Hindlimb muscle (tissue), 1 donor: Measurements from ENCODE around the gene NECAP2. TPM values are rescaled to one million over a fixed set of nuclear protein-coding genes. Genes with fewer than 3 reads are reported as not detected.
"Not testable (repeated sequence)": the region's sequence is repeated elsewhere in the genome, so short reads cannot be mapped to it uniquely, and the experiment has no call there.

Experiments
- DNase-seq: peaks from one replicate; pipeline ENCODE4 v3.0.0-alpha.2; 2013
- polyA plus RNA-seq: library from polyadenylated mRNA; unstranded; fragments of 120-200 nt; gene quantifications from one replicate; pipeline ENCODE4 v1.2.1, GENCODE V29; 2013; ENCODE audit not compliant: insufficient read length

The NECAP2 gene
- polyA plus RNA-seq, 1 donor, result 40.8 TPM

DNA sequence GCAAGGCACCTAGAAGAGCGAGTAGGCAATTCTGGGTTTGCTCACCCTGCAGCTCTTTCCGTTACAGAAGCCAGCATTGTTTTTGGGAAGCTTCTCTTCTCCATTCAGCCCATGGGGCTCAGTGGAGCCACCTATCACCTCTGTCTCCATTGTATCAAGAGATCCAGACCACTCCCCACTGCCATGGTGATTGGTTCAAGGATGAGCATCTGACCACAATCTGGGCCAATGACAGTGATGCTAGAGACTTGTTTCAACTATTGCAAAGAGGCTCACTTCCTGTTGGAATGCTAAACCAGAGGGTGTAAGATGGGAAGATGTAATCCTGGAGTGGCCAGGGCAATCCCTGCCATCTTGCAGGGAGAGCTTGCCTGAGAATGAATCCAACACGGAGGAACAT lies 9.9 kb upstream of the NECAP2 start:
- no peak for DNase-seq

DNA sequence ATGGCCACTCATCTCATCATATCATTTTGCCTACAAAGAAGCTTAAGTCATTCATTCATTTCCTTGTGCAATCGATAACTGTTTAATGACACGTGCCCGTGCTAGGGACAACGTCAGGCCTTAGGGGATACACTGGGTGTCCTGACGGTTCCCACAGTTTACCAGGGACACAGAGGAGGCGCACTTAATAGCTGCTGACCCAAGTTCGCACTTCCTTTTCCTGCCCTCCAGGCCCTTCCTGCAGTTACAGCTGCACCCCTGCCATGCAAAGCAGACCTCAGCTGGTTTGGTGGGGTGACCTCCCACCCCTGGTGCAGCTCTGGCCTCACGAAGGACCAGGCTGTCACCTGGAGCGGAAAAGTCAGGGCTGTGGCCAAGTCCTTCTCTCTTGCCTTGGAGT lies 7.5 kb upstream of the NECAP2 start:
- DNase-seq, result no peak

DNA sequence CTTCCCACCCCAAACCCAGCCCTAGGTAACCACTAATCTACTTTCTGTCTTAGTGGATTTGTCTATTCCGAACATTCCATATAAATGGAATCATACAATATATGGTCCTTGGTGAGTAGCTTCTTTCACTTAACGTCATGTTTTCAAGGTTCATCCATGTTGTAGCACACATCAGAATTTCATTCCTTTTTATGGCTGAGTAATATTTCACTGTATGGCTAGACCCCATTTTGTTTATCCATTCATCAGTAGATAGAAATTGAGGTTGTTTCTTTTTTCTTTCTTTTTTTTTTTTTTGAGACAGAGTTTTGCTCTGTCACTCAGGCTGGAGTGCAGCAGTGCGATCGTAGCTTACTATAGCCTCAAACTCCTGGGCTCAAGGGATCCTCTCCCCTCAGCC lies 6.5 kb upstream of the NECAP2 start:
- no peak for DNase-seq

DNA sequence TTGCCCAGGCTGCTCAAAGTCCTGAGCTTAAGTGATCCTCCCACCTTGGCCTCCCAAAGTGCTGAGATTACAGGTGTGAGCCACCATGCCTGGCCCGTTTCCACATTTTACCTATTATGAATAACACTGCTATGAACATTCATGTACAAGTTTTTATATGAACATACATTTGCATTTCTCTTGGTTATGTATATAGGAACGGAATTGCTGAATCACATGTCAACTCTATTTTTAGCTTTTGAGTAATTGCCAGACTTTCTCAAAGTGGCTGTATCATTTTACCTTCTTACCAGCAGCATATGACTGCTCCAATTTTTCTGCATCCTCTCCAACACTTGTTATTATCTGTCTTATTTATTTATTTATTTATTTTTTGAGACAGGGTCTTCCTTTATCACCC lies 6.0 kb upstream of the NECAP2 start:
- no peak for DNase-seq

DNA sequence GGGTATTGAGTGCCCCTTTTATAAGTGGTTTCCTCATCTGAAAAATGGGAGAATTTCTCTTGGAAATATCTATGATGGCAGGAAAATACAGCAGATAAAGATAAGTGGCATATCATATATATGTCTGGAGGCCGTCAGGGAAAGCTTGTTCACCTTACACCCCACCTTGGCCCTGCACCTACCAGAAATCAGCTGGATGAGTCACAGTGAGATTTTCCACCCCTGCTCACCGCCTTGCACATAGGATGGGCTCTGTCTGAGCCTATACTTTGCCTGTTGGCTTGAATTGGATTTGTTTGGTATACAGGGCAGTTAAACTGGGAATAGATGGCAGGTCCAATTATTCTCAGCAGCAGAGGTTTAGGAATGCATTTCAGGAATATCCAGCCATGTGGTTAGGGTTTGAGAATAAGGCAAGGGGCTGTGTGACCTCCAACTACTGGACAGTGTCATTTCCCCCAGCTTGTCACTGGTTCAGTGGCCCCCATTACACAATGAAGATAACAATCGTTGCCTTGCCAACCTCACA lies 3.5 kb upstream of the NECAP2 start, which contains the start of gene SPATA21:
Gene SPATA21 (minus strand): TSS at position 479 of the 529 bp plus-strand sequence. CDS start 6,053 bp downstream, outside the sequence.
- DNase-seq, result no peak

DNA sequence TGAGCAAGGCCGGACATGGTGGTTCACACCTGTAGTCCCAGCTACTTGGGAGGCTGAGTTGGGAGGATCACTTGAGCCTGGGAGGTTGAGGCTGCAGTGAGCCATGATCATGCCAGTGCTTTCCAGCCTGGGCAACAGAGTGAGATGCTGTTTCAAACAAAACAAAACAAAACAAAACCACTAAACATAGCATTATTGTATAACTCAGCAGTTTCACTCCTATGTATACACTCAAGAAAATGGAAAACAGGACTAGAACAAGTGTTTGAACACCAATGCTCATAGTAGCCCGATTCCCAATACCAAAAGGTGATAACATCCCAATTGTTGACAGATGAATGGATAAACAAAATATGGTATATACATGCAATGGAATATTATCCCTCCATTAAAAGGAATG lies 2.0 kb upstream of the NECAP2 start:
- no peak for DNase-seq

DNA sequence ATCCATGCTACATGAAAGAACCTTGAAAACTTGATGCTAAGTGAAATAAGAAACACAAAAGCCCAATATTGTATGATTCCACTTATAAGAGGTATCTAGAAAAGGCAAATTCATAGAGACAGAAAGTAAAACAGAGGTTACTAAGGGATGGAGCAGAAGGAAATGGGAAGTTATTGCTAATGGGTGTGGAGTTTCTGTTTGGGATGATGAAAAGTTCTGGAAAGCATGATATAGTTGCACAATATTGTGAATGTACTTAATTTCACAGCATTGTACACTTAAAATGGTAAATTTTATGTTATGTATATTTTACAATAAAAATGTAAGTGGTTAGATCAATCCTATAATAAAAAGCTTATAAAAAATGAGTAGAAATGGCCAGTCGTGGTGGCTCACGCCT lies 1.6 kb upstream of the NECAP2 start:
- no peak for DNase-seq

DNA sequence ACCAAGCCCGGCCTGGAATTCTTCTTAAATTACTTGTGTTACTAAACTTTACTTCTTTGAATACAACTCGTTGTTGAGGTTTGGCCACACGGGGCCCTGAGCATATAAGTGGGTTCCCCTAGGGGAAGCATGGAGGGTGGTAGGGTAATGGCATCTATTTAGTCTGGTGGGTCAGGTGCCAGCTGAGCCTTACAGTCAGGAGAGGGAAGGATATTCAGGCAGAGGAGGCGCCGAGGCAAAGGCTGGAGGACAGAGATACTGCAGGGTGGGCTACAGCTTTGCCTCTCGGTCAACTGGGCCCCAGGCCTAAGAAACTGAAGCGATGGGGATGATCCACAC lies 424 bp upstream of the NECAP2 start:
- DNase-seq, result no peak

DNA sequence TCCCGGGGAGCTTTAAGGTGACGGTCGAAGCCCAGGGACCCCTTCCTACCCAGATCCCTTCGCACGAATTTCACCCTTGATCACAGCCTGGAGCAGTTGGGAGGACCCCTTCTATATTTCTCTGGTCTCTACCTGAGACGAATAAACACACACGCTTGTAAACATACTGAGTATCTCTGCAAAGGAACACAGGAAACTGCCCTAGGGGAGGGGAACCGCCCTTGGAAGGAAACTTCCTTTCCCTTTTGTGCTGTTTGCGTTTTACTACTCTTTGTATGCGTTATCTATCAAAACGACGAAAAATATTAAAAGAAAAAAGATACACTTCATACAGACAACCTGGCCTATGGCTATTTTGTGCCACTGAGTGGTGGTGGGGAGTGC lies 750 bp downstream of the NECAP2 start:
- no peak for DNase-seq

DNA sequence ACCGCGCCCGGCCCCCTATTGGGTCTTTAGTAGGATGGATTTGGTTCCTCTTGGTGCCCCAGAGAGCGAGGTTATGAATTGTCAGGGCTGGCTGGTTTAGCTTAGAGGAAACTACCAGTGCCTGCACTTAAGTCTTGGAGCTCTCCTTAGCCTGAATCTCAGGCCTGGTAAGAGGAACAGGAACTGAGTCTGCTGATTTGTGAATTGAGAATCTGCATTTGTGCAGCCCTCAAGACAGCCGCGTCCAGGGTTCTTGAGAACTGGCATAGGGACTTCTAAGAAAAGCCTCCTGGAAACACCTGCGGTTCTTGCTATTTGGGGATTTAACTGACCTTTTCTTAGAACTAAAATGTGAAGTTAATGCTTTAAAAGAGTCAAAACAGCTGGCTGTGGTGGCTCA lies 1.7 kb downstream of the NECAP2 start:
- no peak for DNase-seq

DNA sequence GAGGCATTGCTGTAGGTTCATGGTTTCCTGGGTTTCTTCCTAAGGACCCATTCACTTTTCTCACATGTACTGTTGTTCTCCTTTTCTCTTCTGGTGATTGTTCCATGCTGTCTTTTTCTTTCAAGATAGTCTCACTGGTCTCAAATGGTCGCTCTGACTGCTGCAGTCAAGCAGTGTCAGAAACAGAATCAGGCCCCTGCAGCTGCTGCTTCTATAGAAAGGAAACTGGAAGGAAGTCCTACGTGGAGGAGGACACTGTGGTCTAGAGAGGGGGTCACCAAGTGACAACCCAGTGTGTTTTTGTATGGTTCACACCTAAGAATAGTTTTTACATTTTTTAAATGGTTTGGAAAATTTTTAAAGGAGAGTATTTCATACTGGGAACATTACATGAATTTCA lies 2.4 kb downstream of the NECAP2 start:
- no peak for DNase-seq

DNA sequence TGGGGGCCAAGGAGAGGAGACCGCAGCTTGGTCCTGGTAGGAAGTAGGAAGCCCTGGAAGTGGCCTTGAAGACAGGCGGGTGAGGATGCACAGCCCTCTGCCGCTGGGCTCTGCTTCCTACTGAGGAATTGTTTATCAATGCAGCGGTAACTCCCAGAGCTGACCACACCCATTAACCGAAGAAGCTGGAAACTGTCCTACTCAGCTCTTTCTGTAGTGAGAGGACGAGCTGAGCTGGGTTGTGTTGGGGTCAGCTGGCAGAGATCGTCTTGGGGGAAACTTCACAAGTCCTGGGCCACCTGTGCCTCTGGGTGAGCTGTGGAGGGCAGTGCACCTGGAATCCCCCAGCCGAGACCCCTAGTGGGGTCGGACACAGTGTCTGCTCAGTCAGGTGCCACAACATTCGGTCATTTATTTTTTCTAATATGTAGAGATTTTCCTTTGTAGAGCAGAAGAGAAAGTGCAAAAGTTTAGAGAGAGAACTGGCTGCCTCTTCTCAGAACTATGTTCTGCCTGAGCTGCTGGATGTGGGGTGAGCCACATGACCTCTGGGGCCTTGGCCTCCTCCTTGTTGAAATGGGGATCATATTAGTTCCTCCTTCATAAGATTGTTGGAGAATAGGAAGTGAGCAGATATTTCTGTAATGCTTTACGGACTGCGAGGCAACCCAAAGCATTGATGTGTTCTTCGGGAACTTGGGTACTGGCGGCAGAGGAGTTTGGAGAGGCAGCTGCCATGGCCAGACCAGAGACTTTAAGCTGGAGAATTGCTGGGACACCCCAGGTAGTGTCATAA lies 3.6 kb downstream of the NECAP2 start:
- no peak for DNase-seq

DNA sequence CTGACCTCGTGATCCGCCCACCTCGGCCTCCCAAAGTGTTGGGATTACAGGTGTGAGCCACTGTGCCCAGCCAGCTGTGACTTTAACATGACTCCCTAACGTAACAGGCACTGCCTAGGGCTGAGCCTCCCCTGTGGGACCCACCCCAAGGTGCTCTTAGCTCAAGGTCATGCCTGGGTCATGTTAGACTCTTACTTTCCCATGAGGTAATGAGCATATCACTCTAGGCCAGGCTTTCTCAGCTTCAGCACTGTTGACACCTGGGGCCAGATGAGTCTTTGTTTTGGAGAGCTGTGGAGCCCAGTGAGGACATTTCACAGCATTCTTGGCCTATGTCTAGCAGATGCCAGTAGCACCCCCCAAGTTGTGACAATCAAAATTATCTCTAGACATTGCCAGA lies 4.5 kb downstream of the NECAP2 start:
- no peak for DNase-seq

DNA sequence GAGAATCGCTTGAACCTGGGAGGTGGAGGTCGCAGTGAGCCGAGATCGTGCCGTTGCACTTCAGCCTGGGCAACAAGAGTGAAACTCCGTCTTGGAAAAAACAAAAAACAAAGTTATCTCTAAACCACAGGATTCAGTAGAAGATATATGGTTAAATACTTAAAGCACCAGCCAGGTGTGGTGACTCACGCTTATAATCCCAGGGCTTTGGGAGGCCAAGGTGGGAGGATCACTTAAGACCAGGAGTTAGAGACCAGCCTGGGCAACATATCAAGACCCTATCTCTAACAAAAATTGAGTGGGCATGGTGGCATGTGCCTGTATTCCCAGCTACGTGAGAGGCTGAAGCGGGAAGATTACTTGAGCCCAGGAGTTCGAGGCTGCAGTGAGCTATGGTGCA lies 5.6 kb downstream of the NECAP2 start:
- no peak for DNase-seq

DNA sequence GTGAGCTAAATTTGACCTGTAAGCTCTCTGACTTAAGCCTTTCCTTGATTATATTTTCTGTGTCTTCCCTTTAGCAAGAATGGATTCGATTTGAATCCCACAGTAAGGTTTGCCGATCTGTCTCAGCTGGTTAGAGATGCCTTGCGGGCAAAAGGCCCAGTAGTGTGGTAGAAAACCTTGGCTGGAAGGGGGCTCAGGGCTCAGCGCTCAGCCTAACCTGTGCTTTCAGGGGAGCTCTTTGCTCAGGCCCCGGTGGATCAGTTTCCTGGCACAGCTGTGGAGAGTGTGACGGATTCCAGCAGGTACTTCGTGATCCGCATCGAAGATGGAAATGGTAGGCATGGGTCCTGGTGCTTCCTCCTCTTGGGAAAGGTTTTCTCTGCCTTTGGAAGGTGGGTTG lies 7.1 kb downstream of the NECAP2 start:
- DNase-seq, result no peak

DNA sequence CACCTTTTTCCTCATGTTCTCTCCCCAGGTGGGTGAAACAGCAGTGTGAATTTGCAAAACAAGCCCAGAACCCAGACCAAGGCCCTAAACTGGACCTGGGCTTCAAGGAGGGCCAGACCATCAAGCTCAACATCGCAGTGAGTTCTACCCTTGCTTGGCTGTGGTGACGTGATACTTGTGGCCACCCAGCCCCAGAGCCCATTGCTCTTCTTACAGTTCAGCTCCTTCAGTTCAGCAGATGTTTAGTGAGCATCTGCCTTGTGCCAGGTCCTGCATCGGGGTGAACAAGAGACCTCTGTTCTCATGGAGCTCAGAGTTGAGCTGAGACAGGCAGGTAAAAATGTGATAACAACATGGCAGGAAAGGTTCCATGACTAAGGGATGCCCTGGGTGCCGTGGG lies 8.5 kb downstream of the NECAP2 start:
- no peak for DNase-seq

DNA sequence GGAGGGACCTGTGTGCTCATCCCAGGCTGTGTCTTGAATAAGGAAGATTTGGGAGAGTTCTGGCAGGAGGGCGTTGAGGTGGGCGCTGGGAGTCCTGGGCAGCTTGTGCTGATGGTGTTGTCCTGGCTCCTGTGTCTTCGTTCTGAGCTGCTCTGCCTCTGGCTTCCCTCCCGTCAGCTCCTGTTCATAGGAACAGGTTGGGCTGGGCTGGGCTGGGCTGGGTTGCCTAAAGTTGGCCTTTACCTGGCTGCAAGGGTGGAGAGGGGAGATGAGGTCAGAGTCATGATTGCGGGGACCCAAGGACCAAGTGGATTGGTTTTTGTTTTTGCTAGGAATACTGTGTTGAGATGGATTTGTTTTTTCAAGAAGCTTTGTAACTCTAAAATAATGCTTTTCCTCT lies 9.1 kb downstream of the NECAP2 start:
- DNase-seq, result no peak

DNA sequence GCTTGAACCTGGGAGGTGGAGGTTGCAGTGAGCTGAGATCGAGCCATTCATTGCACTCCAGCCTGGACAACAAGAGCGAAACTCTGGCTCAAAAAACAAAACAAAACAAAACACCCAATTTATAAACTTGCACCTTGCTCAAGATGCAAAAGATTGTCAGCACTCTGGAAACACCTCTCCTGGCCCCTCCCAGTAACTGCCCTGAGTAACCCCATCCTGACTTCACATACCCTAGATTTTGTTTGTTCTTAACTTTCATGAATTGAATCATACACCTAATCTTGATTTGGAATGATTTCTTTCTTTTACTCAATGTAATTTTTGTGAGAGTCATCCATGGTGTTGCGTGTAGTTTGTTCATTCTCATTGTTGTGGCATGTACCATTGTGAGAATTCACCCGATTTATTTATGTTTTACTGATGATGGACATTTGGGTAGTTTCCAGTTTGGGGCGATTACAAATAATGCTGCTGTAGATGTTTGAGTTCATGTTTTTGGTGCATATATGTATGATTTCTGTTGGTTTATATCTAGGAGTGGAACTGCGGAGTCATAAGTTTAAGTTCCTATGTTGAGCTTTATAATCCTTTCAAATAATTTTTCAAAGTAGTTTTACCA lies 10.4 kb downstream of the NECAP2 start:
- no peak for DNase-seq

DNA sequence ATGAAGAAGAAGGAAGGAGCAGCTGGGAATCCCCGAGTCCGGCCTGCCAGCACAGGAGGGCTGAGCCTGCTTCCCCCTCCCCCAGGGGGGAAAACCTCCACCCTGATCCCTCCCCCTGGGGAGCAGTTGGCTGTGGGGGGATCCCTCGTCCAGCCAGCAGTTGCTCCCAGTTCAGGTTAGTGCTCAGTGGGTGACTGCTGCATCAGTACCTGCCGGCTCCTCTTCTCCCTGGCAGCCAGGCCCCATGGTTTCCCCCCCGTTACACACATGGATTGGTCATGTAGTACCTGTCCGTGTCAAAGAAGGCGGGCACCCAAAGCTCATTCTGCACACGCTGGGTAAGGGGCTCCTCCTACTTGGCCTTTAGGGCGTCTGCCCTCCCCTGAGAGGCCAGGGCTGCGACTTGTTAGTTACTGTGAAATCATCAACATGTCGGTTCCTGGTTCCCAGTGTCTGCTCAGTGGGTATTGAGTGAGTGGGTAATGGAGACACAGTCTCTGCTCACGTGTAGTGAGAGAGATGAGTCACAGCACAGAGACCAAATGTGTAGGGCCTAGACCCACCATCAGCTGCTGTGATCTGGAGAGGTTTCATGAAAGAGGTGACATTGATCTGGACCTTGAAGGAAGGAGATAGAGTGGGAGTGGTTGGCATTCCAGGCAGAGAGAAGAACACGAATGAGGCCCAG lies 11.5 kb downstream of the NECAP2 start:
- no peak for DNase-seq

DNA sequence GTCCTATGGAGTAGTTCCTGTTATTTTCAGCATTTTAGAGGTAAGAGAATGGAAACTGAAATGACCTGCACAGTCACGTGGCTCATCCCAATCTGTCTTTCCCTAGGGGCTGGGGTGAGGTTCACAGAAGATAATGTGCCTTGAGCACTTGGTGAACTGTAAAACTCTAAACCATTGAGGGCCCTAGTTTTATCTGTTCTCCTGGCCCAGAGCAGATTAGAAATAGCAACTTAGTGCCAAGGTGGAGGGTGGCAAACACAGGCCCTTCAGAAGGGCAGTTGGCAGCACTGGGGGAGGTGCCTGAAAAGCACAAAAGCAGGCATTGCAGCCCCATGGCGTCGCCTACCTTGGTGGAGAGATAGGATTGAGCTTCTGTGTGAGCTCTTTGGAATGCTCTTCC lies 14.4 kb downstream of the NECAP2 start:
- DNase-seq, result not testable (repeated sequence)

DNA sequence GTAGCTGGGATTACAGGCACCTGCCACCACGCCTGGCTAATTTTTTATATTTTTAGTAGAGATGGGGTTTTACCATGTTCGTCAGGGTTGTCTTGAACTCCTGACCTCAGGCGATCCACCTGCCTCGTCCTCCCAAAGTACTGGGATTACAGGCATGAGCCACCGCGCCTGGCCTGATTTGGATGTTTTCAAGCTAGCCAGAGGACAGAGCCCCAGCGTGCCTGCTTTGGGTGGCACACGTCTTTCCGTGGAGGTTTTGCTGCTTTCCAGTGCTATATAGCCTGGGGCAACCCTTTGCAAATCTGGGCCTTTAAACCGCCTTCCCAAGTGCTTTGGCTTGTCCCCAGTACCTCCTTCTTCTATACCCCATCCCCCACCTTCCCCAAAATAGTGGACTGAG lies 15.6 kb downstream of the NECAP2 start:
- DNase-seq, result not testable (repeated sequence)

DNA sequence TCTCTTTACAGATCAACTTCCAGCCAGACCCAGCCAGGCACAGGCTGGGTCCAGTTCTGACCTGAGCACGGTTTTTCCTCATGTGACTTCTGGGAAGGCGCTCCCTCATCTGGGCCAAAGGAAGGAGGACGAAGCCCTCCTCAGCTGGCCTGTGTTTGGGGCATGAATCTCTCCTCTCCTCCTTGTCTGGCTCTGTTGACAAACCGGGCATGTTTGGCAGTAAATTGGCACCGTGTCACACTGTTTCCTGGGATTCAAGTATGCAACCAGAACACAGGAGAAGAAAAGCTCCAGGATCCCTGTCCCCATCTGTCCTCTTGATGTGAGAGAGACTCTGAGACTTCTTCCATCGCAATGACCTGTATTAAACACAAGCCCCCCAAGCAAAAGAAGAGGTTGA lies 18.3 kb downstream of the NECAP2 start:
- DNase-seq, result no peak

DNA sequence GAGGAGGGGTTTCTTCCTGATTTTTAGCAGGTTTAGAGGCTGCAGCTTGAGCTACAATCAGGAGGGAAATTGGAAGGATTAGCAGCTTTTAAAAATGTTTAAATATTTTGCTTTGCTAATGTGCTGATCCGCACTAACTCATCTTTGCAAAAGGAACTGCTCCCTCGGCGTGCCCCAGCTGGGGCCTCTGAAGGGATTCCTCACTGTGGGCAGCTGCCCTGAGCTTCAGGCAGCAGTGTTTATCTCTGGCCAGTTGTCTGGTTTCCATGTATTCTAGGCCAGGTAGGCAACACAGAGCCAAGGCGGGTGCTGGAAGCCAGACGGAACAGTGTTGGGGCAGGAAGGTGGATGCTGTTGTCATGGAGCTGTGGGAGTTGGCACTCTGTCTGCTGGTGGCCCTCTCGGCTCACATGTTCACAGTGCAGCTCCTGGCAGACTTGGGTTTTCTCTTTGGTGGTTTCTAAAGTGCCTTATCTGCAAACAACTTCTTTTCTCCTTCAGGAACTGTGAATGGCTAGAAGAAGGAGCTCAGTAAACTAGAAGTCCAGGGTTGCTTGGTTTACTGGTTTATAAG lies 18.9 kb downstream of the NECAP2 start:
- DNase-seq, result no peak
